GM12801 (cell line): ENCODE results near the gene PCNX3.

ENCODE experiments used
- TF ChIP-seq, protein P1 (sequence below): IDR thresholded peaks from one replicate; pipeline ENCODE4 v1.5.1; 2011; ENCODE audit warnings: control low read depth; ENCODE audit not compliant: insufficient read length; ENCODE audit errors: extremely low read depth

PCNX3 gene

DNA sequence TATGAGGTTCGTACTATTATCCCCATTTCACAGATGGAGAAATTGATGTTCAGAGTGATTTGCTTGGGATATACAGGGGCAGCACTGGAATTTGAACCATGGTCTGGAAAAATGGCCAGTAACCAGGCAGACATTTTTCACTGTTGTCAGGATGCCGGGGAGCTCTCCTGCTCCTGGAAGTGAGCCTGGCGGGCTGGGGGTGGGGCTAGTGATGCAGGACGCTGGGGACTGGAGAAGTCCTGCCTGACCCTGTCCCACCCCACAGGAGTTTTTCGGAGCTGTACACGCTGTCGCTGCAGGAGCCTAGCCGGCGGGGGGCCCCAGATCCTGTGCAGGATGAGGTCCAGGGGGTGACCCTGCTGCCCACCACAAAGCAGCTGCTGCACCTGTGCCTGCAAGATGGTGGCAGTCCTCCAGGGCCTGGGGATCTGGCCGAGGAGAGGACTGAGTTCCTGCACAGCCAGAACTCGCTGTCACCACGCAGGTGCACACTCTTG, 33.5 kb downstream of the PCNX3 start:
- TF ChIP-seq, protein P1, sequence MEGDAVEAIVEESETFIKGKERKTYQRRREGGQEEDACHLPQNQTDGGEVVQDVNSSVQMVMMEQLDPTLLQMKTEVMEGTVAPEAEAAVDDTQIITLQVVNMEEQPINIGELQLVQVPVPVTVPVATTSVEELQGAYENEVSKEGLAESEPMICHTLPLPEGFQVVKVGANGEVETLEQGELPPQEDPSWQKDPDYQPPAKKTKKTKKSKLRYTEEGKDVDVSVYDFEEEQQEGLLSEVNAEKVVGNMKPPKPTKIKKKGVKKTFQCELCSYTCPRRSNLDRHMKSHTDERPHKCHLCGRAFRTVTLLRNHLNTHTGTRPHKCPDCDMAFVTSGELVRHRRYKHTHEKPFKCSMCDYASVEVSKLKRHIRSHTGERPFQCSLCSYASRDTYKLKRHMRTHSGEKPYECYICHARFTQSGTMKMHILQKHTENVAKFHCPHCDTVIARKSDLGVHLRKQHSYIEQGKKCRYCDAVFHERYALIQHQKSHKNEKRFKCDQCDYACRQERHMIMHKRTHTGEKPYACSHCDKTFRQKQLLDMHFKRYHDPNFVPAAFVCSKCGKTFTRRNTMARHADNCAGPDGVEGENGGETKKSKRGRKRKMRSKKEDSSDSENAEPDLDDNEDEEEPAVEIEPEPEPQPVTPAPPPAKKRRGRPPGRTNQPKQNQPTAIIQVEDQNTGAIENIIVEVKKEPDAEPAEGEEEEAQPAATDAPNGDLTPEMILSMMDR: no peak

DNA sequence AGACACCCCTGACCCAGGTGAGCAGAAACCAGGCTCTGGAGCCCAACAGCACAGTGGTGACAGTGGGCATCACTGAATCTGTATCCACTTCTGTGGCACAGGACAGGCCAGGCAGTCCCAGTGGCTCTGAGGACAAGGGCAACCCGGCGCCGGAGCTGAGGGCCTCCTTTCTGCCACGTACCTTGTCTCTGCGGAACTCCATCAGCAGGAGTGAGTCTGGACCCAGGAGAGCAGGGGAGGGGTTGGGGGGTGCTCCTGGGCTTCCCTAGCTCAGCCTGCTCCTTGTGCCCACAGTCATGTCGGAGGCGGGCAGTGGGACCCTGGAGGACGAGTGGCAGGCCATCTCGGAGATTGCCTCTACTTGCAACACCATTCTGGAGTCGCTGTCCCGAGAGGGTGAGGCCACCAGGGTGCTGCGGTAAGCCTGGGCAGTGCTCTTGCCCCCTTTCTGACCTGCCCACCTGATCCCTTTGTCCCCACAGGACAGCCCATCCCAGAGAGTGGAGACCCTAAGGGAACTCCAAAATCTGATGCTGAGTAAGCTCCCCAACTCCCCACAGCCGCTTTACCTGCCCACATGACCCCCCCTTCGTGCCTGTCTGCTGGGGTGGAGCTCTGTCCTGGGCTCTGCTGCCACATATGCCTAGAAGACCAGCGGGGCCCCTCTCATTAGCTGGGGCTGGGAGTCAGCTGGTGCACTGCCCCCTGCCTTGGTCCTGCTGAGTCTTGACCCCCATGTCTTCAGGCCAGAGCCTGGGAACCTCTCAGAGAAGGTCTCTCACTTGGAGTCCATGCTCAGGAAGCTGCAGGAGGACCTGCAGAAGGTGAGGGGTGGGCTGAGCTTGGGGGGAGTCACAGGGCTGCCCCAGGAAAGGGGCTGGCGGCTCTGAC, 34.3 kb downstream of the PCNX3 start:
- TF ChIP-seq, protein P1: no peak

DNA sequence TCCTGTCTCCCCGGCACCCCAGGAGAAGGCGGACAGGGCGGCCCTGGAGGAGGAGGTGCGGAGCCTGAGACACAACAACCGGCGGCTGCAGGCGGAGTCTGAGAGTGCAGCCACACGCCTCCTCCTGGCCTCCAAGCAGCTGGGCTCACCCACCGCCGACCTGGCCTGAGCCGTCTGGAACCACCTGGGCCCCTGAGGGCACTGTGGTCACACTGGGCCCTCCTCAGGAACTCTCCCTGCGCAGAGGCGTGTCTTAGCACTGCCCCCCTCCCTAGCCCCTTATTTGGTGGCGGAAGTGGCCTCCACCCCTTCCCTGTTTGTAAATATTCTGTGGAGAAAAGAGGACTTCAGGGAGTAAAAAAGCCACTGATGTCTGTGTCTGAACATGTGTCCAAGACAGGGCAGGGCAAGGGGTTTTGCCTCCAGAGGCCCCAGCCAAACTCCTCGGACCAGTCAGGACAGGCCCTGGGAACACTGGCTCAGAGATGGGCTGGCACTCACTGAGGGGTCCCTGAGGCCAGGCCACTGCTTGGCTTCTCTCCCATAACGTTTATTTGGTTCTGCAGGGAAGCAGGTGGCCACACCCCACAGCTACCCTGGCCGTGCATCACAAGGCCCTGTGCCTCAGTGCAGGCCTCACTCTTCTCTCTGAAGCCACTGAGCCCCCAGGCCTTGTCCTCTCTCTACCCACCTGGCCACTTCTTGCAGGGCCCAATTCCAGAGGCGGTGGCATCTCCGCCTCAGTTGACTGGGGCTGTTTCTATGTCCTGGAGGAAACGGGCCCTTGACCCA, 35.2 kb downstream of the PCNX3 start:
- TF ChIP-seq, protein P1: no peak

DNA sequence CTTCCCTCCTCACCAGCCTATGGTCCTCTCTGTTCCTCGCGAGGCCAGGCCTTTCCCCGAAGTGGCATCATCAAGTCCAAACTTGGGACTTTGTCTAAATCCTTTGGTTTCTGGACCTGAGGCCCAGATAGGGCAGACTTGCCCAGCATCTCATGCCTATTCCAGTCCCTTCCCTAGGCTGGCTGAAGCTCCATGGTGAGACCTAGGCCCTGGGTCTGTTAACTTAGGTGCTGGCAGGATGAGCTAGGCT, 35.7 kb downstream of the PCNX3 start:
- TF ChIP-seq, protein P1: no peak

DNA sequence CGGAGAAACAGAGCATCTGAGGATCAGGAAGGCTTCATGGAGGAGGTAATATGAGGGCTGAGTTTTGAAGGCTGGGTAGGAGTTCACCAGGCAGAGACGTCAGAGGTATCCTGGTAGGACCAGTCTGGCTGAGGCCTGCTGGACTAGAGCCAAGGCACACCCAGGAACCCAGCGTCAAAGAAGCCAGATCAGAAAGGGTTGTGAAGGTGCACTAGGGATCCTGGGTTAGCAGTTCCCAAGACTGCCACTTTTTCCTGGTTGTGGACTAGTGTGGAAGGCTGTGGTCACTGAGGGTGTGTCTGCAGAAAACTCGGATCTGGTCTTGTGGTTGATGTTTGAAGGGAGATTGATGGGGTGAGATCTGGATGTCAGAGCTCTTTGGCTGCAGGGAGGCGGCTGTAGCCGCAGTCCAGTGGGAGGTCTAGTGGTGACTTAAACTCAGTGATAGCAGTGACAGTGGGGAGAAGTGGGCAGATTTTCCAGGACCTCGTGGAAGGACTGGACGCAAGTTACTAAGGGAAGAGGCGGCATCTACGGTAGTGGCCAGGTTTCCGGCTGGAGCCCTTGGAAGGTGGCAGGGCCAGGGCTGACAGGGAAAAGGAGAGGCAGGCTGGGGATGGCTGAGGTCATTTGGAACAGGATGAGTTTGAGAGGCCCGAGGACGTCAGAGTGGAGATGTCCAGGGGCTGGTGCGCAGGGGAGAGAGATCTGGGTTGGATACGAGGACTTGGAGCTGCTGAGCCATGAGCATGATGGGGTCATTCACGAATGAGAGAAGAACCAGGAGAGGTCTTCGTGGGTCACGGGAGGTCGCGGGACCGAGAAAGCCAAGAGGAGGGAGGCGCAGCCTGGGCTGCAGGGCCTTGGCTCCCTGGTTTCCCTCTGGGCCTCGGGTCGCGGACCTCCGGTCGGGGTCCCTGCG, 36.3 kb downstream of the PCNX3 start:
- TF ChIP-seq, protein P1: no peak

DNA sequence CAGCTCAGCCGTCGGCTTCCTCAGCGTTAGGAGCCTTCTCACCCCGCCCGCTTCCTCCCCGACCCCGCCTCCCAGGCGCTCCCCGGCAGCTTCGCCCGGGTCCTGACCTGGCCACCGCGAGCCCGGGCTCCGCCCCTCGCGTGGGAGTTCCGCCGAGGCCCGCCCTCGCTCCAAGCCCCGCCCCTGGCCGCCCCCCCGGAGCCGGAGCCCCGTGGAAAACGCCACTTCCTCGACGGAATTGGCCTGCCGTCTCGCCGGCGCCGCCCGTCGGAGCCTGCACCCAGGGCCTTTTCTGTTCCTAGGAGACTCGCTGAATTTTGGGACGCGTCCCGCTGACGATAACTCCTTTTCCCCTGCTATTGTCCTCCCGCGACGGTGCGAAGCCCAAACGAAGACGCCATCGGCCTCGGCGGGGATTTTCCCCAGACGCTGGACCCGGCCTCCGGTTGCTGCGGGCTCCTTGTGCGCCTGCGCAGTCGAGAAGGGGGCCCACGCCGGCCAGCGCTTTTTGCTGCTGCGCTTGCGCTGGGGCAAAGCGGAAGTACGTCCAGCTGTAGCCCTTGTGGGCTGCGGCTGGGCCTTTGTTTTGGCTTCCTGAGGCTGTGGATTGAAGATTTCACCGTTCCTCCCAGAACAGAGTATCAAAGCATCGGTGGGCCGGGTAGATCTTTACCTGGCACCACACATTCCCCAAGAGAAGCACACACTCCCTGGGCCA, 37.1 kb downstream of the PCNX3 start:
- TF ChIP-seq, protein P1: no peak
